GM08714 (cell line): Measurements from ENCODE around the gene UBE2D2.

Experiments used
- H3K4me3 ChIP-seq: fragments of 200-500 bp; sonication (Bioruptor generic); 2 replicates; pipeline ENCODE4 v1.5.1; 2014; ENCODE audit warnings: mild to moderate bottlenecking, low read length, inconsistent platforms
- ZNF274 ChIP-seq: IDR thresholded peaks from 2 replicates; pipeline ENCODE4 v1.6.1; 2012; ENCODE audit warnings: mild to moderate bottlenecking, low read depth, low read length

UBE2D2 gene

DNA sequence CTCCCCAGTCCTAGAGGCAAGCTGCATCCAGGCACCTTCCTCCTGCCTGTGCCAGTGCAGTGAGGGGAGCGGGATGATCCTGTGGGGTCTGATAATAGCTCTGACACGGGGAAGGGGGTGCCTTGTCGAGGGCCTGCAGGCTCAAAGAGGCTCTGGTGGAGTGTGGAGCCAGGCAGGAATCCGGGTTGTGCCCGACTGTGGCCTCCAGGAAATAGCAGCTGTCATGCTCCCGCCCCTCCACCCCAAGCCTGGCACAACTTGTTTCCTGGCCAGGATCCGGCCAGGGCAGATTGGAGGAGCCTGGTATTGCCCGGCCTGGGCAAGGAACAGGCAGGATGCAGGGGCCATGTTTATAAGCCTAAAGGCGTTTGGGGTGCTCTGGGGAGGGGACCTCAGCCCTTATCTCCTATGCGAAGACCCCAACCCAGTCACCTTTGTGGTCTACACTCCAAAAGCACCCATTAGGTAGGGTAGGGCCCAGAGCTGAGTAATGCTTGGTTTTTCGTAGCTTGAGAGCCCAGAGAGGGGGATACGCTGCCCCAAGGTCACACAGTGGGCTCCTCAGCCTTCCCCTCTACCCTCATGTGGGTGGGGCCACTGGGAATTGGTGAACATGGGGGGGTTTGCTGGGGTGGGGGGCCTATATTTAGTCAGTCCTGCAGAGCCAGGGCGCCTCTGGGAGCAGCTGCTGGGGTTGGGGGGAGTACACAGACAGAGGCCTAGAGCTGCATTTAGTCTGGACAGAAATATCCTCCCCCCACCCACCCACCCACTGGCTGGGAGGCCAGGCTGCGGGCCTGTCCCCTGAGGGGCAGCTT, 99.2 kb downstream of the UBE2D2 start:
- H3K4me3 ChIP-seq: peak overlapping the region; percentile 17; the same call in 1 of the 2 replicates
- TF ChIP-seq ZNF274: no peak

- TF ChIP-seq ZNF274: no peak
- H3K4me3 ChIP-seq: no peak overlapping the region; the same call in 1 of the 2 replicates
Measured at GRCh38 chr5:139660923-139661814, 100.0 kb downstream of the UBE2D2 start.

DNA sequence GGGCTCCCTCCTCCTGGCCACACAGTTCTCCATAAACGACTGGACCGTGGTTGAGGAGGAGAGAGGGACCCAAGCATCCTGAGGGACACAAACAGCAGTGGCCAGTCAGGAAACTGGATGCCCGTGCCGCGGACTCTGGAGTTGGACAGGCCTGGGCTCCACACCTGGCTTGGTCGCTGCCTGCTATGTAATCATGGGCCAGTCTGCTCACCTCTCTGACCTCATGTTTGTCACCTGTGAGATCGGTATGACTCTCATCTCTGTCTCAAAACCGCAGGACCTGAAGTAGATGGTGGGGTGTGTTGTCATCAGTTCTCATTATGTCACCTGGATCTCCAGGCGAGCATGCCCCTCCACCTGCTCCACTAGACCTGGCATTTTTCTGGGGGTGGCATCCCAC, 101.5 kb downstream of the UBE2D2 start:
- no peak for TF ChIP-seq ZNF274
- no peak overlapping the region for H3K4me3 ChIP-seq

GRCh38 chr5:139663207-139664085, 102.3 kb downstream of the UBE2D2 start:
- H3K4me3 ChIP-seq: no peak overlapping the region
- TF ChIP-seq ZNF274: no peak

DNA sequence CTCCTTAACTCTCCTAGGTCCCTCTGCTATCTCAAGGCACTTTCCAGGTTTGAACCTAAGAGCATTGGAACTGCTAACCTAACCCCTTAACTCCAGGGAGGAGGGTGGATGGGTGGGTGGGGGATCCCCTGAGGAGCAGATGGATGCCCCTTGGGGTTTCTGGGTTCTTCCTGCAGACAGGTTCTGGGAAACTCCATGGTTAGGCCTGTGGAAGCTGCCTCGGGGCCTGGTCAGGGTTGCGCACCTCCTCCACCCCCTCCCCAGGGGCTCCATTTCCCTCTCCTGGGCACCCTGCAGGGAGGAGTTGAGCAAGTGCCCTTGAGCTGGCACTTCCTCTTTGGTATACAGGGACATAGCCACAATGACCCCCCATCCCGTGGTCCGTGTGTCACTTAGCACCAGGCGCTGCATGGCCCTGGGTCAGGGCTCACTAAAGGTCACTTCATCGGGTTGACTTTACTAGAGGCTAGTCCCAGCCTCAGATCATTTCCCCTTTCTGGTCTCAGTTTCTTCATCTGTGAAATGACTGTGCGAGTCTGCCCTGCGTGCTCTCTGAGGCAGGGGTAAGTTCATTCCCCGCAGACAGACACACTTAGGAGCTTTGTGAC, 103.1 kb downstream of the UBE2D2 start:
- TF ChIP-seq ZNF274: no peak

DNA sequence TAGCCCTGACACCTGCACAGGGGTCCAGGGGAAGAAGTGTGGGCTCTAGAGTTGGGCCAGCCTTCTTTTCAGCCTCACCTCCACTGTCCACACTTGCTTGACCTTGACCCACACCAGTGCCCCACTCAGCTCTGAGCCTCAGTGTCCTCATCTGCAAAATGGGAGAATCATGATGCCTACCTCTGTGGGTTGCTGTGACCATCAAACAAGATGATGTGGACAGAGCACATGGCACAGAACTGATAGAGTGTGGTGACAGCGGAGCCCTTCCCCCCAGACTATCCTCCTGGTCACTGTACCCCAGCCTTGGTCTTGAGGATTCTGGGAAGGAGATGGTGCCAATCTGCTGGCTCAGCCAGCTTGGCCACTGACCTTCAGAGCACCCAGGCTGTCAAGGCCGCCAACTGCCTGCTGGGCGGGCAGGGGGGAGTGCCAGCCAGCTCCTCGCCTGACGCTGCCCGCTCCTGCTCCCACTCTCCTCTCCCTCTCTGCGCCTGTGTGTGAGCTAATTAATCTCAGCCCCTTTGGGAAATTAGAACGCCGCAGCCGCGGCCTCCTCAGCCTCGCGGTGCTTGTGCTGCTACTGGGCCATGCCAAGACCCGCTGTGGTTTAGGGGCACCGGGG, 103.7 kb downstream of the UBE2D2 start:
- TF ChIP-seq ZNF274: no peak
- H3K4me3 ChIP-seq: no peak overlapping the region

More for the DNA sequence above, 103.1 kb downstream of the UBE2D2 start:
- no peak overlapping the region for H3K4me3 ChIP-seq

GRCh38 chr5:139665626-139666025, 104.5 kb downstream of the UBE2D2 start:
- no peak overlapping the region for H3K4me3 ChIP-seq
- TF ChIP-seq ZNF274: no peak

- no peak for TF ChIP-seq ZNF274
- no peak overlapping the region for H3K4me3 ChIP-seq
Measured at GRCh38 chr5:139666551-139666950, 105.4 kb downstream of the UBE2D2 start.

- H3K4me3 ChIP-seq: peak overlapping the region; percentile 78; the same call in 1 of the 2 replicates
- TF ChIP-seq ZNF274: no peak
Measured at GRCh38 chr5:139667001-139667729, 106.0 kb downstream of the UBE2D2 start.

GRCh38 chr5:139667730-139668063, 106.6 kb downstream of the UBE2D2 start:
- H3K4me3 ChIP-seq: peak overlapping the region; percentile 78; the same call in 1 of the 2 replicates
- no peak for TF ChIP-seq ZNF274

GRCh38 chr5:139668064-139668880, 107.1 kb downstream of the UBE2D2 start:
- no peak for TF ChIP-seq ZNF274
- H3K4me3 ChIP-seq: peak overlapping the region; percentile 78; the same call in 1 of the 2 replicates

- peak overlapping the region; percentile 78; the same call in 1 of the 2 replicates for H3K4me3 ChIP-seq
- no peak for TF ChIP-seq ZNF274
Measured at GRCh38 chr5:139668924-139669661, 108.0 kb downstream of the UBE2D2 start.
